DND-41 (cell line): ENCODE data around the gene RHBDD1.

Source experiments
- CTCF ChIP-seq: IDR thresholded peaks from 2 replicates; pipeline ENCODE4 v1.5.1; 2012; ENCODE audit warnings: borderline replicate concordance, low read length, moderate library complexity, mild to moderate bottlenecking; ENCODE audit not compliant: poor library complexity, severe bottlenecking; ENCODE audit errors: extremely low read depth
- EZH2 ChIP-seq: IDR thresholded peaks from 3 replicates; pipeline ENCODE4 v1.6.1; 2012; ENCODE audit warnings: borderline replicate concordance, low read depth, mild to moderate bottlenecking, moderate library complexity, low read length, inconsistent platforms; ENCODE audit not compliant: severe bottlenecking

DNA sequence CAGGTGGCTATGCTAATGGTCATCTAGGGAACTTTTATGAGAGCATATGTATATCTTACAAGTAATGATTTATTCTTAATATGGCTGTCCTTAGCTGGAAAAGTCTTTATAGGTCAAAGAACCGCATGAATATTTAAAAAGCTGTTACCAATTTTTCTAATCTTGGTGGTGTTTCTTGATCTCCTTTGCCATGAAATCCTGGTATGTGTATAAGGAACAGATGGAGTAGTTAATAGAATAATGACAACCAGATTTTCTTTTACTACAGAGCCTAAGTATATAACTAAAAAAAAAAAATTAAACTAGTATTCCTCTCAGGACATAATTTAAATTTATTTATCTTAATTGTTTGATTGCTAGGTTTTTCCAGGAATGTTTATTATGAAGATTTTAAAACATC, 74.5 kb downstream of the RHBDD1 start:
- TF ChIP-seq CTCF (no peak), EZH2 (no peak)
